Hepatocyte (in vitro differentiated cells): ENCODE data around the gene LZIC.

Experiments used
- EZH2 ChIP-seq: fragments of 200-600 bp; sonication (generic); IDR thresholded peaks from 2 replicates; pipeline ENCODE4 v1.6.1; 2016; ENCODE audit warnings: antibody characterized with exemption, mild to moderate bottlenecking, borderline replicate concordance
- EZH2phosphoT487 ChIP-seq: fragments of 200-600 bp; sonication (generic); IDR thresholded peaks from one replicate; pipeline ENCODE4 v1.6.1; 2018; ENCODE audit warnings: antibody characterized with exemption, mild to moderate bottlenecking, low read depth, moderate library complexity; ENCODE audit not compliant: unreplicated experiment, severe bottlenecking
- TF ChIP-seq, protein P1 (sequence below): fragments of 200-600 bp; sonication (generic); IDR thresholded peaks from 2 replicates; pipeline ENCODE4 v1.5.1; 2016; ENCODE audit warnings: antibody characterized with exemption, mild to moderate bottlenecking; ENCODE audit not compliant: poor library complexity

- TF ChIP-seq, protein P1, sequence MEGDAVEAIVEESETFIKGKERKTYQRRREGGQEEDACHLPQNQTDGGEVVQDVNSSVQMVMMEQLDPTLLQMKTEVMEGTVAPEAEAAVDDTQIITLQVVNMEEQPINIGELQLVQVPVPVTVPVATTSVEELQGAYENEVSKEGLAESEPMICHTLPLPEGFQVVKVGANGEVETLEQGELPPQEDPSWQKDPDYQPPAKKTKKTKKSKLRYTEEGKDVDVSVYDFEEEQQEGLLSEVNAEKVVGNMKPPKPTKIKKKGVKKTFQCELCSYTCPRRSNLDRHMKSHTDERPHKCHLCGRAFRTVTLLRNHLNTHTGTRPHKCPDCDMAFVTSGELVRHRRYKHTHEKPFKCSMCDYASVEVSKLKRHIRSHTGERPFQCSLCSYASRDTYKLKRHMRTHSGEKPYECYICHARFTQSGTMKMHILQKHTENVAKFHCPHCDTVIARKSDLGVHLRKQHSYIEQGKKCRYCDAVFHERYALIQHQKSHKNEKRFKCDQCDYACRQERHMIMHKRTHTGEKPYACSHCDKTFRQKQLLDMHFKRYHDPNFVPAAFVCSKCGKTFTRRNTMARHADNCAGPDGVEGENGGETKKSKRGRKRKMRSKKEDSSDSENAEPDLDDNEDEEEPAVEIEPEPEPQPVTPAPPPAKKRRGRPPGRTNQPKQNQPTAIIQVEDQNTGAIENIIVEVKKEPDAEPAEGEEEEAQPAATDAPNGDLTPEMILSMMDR: no peak
- TF ChIP-seq EZH2 (no peak), EZH2phosphoT487 (no peak)
These were observed 41.8 kb downstream of the LZIC start for GRCh38 chr1:9901148-9902059.
